ENCODE measurements around the gene ABHD1. TPM values are rescaled to one million over a fixed set of nuclear protein-coding genes. Genes with fewer than 3 reads are reported as not detected.

The ABHD1 gene
- total and polyA plus RNA-seq, 2 donors (not counting 3 experiments of a cell fraction or from before 2014, with no cell fraction given): 0.07 TPM; not detected in 1

- Histone ChIP-seq H3K4me1 (ENCODE audit: control insufficient read depth, extremely low read depth, insufficient read depth, low read length) (no peaks in the 10 kb centered on the region), H4K20me1 (replicated peaks; ENCODE audit: control insufficient read depth, extremely low read depth, insufficient read depth, low read length) (no peaks in the 10 kb centered on the region), H3K4me2 (ENCODE audit: insufficient read depth, low read length) (no peak overlapping the region), H3K79me2 (ENCODE audit: control insufficient read depth, insufficient read depth, low read length) (no peaks in the 10 kb centered on the region), H2AFZ (ENCODE audit: low read depth, low read length) (no peak overlapping the region), H3K36me3 (ENCODE audit: control insufficient read depth in 2 of 2, extremely low read depth in 1 of 2, insufficient read depth in 2 of 2, low read length in 2 of 2) (no peaks in the 10 kb centered on the region), H3K27me3 (ENCODE audit: control insufficient read depth in 2 of 2, insufficient read depth in 2 of 2, low read length in 2 of 2) (no peaks in the 10 kb centered on the region), H3K9me3 (replicated peaks; ENCODE audit: control insufficient read depth, insufficient read depth, low read length) (no peaks in the 10 kb centered on the region), H3K9me1 (replicated peaks; ENCODE audit: control insufficient read depth, extremely low read depth, insufficient read depth, low read length) (no peaks in the 10 kb centered on the region), H3K27ac (ENCODE audit: insufficient read depth, low read depth, low read length) (no peak overlapping the region), H3K4me3 (replicated peaks in 1 of 3; ENCODE audit: insufficient read depth in 1 of 3, low read depth in 1 of 3, low read length in 3 of 3) (no peak overlapping the region), H3K9ac (replicated peaks; ENCODE audit: extremely low read depth, insufficient read depth, low read length) (no peak overlapping the region)
- no TSS peak for BruUV-seq (replicated peaks)
- TF ChIP-seq POLR2AphosphoS5 (IDR thresholded peaks at IDR 0.05; ENCODE audit: insufficient read depth, low read depth, low read length) (no peak), JUN (IDR thresholded peaks at IDR 0.05; ENCODE audit: borderline replicate concordance, insufficient read depth, insufficient read length, low read depth) (no peak), POLR2A (IDR thresholded peaks at IDR 0.05; ENCODE audit: low read depth, low read length) (no peak), MAX (IDR thresholded peaks at IDR 0.05; ENCODE audit: insufficient read depth, insufficient read length) (no peak)
- POLR2A ChIA-PET: no interaction called here
- CTCF ChIA-PET: interaction anchor here (1.7 kb wide), 1 partner anchor 185 kb away, joined by 4 read pairs; no protein-coding TSS in a partner anchor
- no peak for FAIRE-seq
- dilution Hi-C loops (cut with MboI; ENCODE audit: extremely low pct_ligation_motif_present, low sequenced_read_pairs) (no loop called here), intact Hi-C loops (cut with micrococcal nuclease) (no loop called here)
- DNase-seq (ENCODE audit: low read depth, low spot score): no peak
Observed at GRCh38 chr2:27094353-27094984, 29.1 kb upstream of the ABHD1 start.

GRCh38 chr2:27095427-27095744 lies 28.2 kb upstream of the ABHD1 start:
- Histone ChIP-seq H3K4me3 (replicated peaks in 1 of 3; ENCODE audit: insufficient read depth in 1 of 3, low read depth in 1 of 3, low read length in 3 of 3) (no peak overlapping the region), H2AFZ (ENCODE audit: low read depth, low read length) (no peak overlapping the region), H3K9ac (replicated peaks; ENCODE audit: extremely low read depth, insufficient read depth, low read length) (no peak overlapping the region), H3K36me3 (ENCODE audit: control insufficient read depth in 2 of 2, extremely low read depth in 1 of 2, insufficient read depth in 2 of 2, low read length in 2 of 2) (no peaks in the 10 kb centered on the region), H3K4me2 (ENCODE audit: insufficient read depth, low read length) (no peak overlapping the region), H3K9me1 (replicated peaks; ENCODE audit: control insufficient read depth, extremely low read depth, insufficient read depth, low read length) (no peaks in the 10 kb centered on the region), H3K4me1 (ENCODE audit: control insufficient read depth, extremely low read depth, insufficient read depth, low read length) (no peaks in the 10 kb centered on the region), H3K9me3 (replicated peaks; ENCODE audit: control insufficient read depth, insufficient read depth, low read length) (no peaks in the 10 kb centered on the region), H4K20me1 (replicated peaks; ENCODE audit: control insufficient read depth, extremely low read depth, insufficient read depth, low read length) (no peaks in the 10 kb centered on the region), H3K27ac (ENCODE audit: insufficient read depth, low read depth, low read length) (no peak overlapping the region), H3K27me3 (ENCODE audit: control insufficient read depth in 2 of 2, insufficient read depth in 2 of 2, low read length in 2 of 2) (no peaks in the 10 kb centered on the region), H3K79me2 (ENCODE audit: control insufficient read depth, insufficient read depth, low read length) (no peaks in the 10 kb centered on the region)
- intact Hi-C loops (cut with micrococcal nuclease) (loop anchor here (5.0 kb wide), 2 partner anchors 77 to 262 kb away; partner anchors contain the start of gene GTF3C2), dilution Hi-C loops (cut with MboI; ENCODE audit: extremely low pct_ligation_motif_present, low sequenced_read_pairs) (no loop called here)
- DNase-seq (ENCODE audit: low read depth, low spot score) (no peak), FAIRE-seq (no peak)
- no TSS peak for BruUV-seq (replicated peaks)
- ChIA-PET CTCF (interaction anchor here (1.3 to 7.5 kb wide), 2 partner anchors 134 to 184 kb away, joined by 4 to 67 read pairs; no protein-coding TSS in a partner anchor), POLR2A (no interaction called here)
- no peak for TF ChIP-seq GATA2 (IDR thresholded peaks at IDR 0.05; ENCODE audit: insufficient read depth, insufficient read length, low read depth, low read length)
- TF ChIP-seq CTCF (IDR thresholded peaks at IDR 0.05; ENCODE audit: extremely low read depth in 1 of 2, insufficient read depth in 1 of 2, low read depth in 1 of 2, low read length in 2 of 2): no peak
- TF ChIP-seq EZH2 (IDR thresholded peaks at IDR 0.05; ENCODE audit: borderline replicate concordance, low read depth, low read length, severe bottlenecking): no peak
- no peak for TF ChIP-seq MAX (IDR thresholded peaks at IDR 0.05; ENCODE audit: insufficient read depth, insufficient read length)
- TF ChIP-seq FOS (IDR thresholded peaks at IDR 0.05; ENCODE audit: borderline replicate concordance, insufficient read depth, low read length): no peak
- no peak for TF ChIP-seq POLR2AphosphoS5 (IDR thresholded peaks at IDR 0.05; ENCODE audit: insufficient read depth, low read depth, low read length)
- no peak for TF ChIP-seq POLR2A (IDR thresholded peaks at IDR 0.05; ENCODE audit: low read depth, low read length)
- no peak for TF ChIP-seq JUN (IDR thresholded peaks at IDR 0.05; ENCODE audit: borderline replicate concordance, insufficient read depth, insufficient read length, low read depth)
- TF ChIP-seq MYC (IDR thresholded peaks at IDR 0.05; ENCODE audit: low read depth, low read length): no peak

Data from endothelial cell of umbilical vein (primary cell).